HG03558 (cell line): ENCODE results near the gene XDH.

Experiments used
- ATAC-seq: cut with Tn5 transposase; IDR thresholded peaks from one replicate; pipeline ENCODE4 v1.9.1; 2021; ENCODE audit warnings: moderate number of reproducible peaks; ENCODE audit not compliant: unreplicated experiment; ENCODE audit errors: extremely low read depth

Gene XDH

GRCh38 chr2:31333527-31334183, 80.9 kb downstream of the XDH start:
- no peak for ATAC-seq

GRCh38 chr2:31333046-31333445, 81.5 kb downstream of the XDH start:
- no peak for ATAC-seq

- no peak for ATAC-seq
These were observed 82.0 kb downstream of the XDH start for GRCh38 chr2:31332521-31332920.

GRCh38 chr2:31331156-31331555, 83.4 kb downstream of the XDH start:
- ATAC-seq = no peak

- ATAC-seq = no peak
These were observed 85.4 kb downstream of the XDH start for GRCh38 chr2:31329081-31329625.

- no peak for ATAC-seq
These were observed 86.5 kb downstream of the XDH start for GRCh38 chr2:31328026-31328425.

GRCh38 chr2:31327505-31327904, 87.0 kb downstream of the XDH start:
- ATAC-seq = no peak

- peak; percentile 95 for ATAC-seq
These were observed 90.4 kb downstream of the XDH start for GRCh38 chr2:31324016-31324633.

- no peak for ATAC-seq
These were observed 92.2 kb downstream of the XDH start for GRCh38 chr2:31322371-31322770.

- peak; percentile 32 for ATAC-seq
These were observed 95.0 kb downstream of the XDH start for GRCh38 chr2:31319406-31320175.

GRCh38 chr2:31318361-31319336, 95.9 kb downstream of the XDH start:
- ATAC-seq = peak; percentile 62

GRCh38 chr2:31317396-31317795, 97.1 kb downstream of the XDH start:
- no peak for ATAC-seq

- no peak for ATAC-seq
These were observed 99.8 kb downstream of the XDH start for GRCh38 chr2:31314761-31315160.

GRCh38 chr2:31312898-31313297, 101.6 kb downstream of the XDH start:
- ATAC-seq = no peak

GRCh38 chr2:31304816-31305215, 109.7 kb downstream of the XDH start:
- ATAC-seq = no peak

- no peak for ATAC-seq
These were observed 111.5 kb downstream of the XDH start for GRCh38 chr2:31302940-31303563.

GRCh38 chr2:31300309-31300708, 114.2 kb downstream of the XDH start:
- no peak for ATAC-seq

- no peak for ATAC-seq
These were observed 115.0 kb downstream of the XDH start for GRCh38 chr2:31299547-31299946.

- no peak for ATAC-seq
These were observed 116.8 kb downstream of the XDH start for GRCh38 chr2:31297751-31298150.
